Adrenal gland (tissue), 12 donors: ENCODE data around the gene PDXP. TPM values are rescaled to one million over a fixed set of nuclear protein-coding genes. Genes with fewer than 3 reads are reported as not detected.
"Not testable (repeated sequence)": the region's sequence is repeated elsewhere in the genome, so short reads cannot be mapped to it uniquely, and the experiment has no call there.

Source experiments
- DNase-seq, 7 donors: peaks; one replicate each; pipeline ENCODE4 v3.0.0-alpha.2; 2019 to 2020
- H3K27ac ChIP-seq, 5 donors: fragments of 200-600 bp; sonication (generic) in 4 of 5; 1 replicate in 3 of 5; 2 replicates in 2 of 5; pipeline versions ENCODE4 v1.5.1 to v1.8.0; 2016 to 2020; ENCODE audit warnings: mild to moderate bottlenecking in 1 of 5
- H3K27me3 ChIP-seq: fragments of 200-600 bp; 2 replicates; pipeline ENCODE4 v1.8.0; 2021
- H3K36me3 ChIP-seq, 2 donors: fragments of 200-600 bp; replicated peaks in 1 of 2; 1 replicate in 1 of 2; 2 replicates in 1 of 2; pipeline versions ENCODE4 v1.5.1 to v1.8.0; 2018 to 2022
- H3K4me1 ChIP-seq, 2 donors: fragments of 200-600 bp; replicated peaks in 1 of 2; 1 replicate in 1 of 2; 2 replicates in 1 of 2; pipeline versions ENCODE4 v1.5.1 to v1.8.0; 2018 to 2021
- H3K4me3 ChIP-seq, 4 donors: fragments of 200-600 bp; sonication (generic) in 3 of 4; one replicate each; pipeline ENCODE4 v1.5.1; 2016 to 2018
- H3K9me3 ChIP-seq, 3 donors: fragments of 200-600 bp; sonication (generic) in 1 of 3; replicated peaks in 1 of 3; 1 replicate in 2 of 3; 2 replicates in 1 of 3; pipeline versions ENCODE4 v1.5.1 to v1.8.0; 2016 to 2021
- POLR2A ChIP-seq, 2 donors: fragments of 450-650 bp; IDR thresholded peaks; one replicate each; pipeline ENCODE4 v1.6.1; 2017; ENCODE audit warnings: antibody characterized with exemption in 2 of 2, mild to moderate bottlenecking in 2 of 2, moderate library complexity in 1 of 2
- WGBS, 4 donors: extraction: QIAGEN DNeasy Blood & Tissue Kit in 2 of 4; methylation state at CpG; one replicate each; pipeline versions ENCODE4 v1.1.5 to v1.1.7; 2013 to 2017; 5-methylcytosine and 5-hydroxymethylcytosine counted together
- intact Hi-C, 2 donors: fragments of 100-400 bp; cut with DNase I; formaldehyde crosslinking; loops; one replicate each; pipeline versions ENCODE4 v1.14.1 to v1.15.0; 2022 to 2023
- polyA plus RNA-seq, 3 donors: library from polyadenylated mRNA; stranded (reverse); fragments of 200-250 nt in 2 of 3; fragments of 350-450 nt in 1 of 3; fragmentation: Illumina TruSeq in 1 of 3; extraction: RNeasy Lipid Tissue Mini Kit (QIAGEN cat#74804) in 1 of 3; gene quantifications; one replicate each; pipeline ENCODE4 v1.2.3, GENCODE V29; 2013 to 2014
- total RNA-seq, 9 donors: library from RNA; depleted of rRNA in 4 of 9; stranded (reverse); fragments of >200 nt in 4 of 9; fragments of 120-200 nt in 1 of 9; fragmentation: NEBNext Ultra II Directional in 1 of 9; extraction: Animal tissue kit (Norgen Biotek cat#: 25700) in 1 of 9; gene quantifications; one replicate each; pipeline versions ENCODE4 v1.1.0 to v1.2.4, GENCODE V29; 2013 to 2023
- TF ChIP-seq, protein P1 (sequence below), 6 experiments: fragments of 450-650 bp in 4 of 6; fragments of 200-600 bp in 2 of 6; sonication (generic) in 1 of 6; IDR thresholded peaks; 1 replicate in 5 of 6; 2 replicates in 1 of 6; pipeline versions ENCODE4 v1.5.1 to v1.8.0; 2016 to 2021; ENCODE audit warnings: antibody characterized with exemption in 6 of 6, mild to moderate bottlenecking in 2 of 6, moderate library complexity in 1 of 6
- donor health status: healthy with polysubstance abuse.
- donor health status: Bipolar disorder and iron deficiency.
- donor health status: DM: yes; HTN: yes; CAD: no.
- donor health status: DM: no; HTN: no; CAD: no.
- donor health status: DM: no; HTN: no; CAD: no.
- donor health status: DM: yes; HTN: yes; CAD: no.

The PDXP gene
- total and polyA plus RNA-seq, 12 donors = 10.0 to 49.7 (median 20.2) TPM

DNA sequence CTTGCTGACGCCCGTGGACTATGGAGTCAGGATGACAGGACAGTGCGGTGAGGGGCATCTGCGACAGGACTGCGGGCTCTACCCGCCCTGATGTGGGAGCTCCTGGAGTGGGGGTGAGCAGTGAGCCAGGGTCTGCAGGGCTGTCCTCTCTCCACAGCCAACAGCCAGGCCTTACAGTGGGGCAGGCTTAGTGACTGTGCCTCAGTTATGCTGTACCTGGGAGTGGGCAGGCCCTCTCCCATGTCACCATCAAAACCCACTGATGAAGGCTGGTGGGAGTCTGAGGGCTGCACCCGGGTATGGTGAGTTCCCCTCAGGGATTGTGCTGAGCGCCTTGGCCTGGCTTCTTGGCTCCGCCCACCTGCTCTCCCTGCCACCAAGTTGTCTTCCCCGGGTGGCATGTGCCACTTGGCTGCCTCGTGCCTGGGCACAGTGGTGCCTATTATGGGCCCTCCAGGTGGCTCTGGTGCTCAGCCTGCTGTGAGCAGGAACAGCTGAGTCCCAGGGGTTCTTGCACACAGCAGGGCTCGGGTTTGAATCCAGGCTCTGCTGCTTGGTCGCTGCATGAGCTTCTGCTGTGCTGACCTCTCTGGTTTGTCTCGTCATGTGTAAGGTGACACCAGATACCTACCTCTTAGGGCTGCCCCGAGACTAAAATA, 34.2 kb downstream of the PDXP start:
- Histone ChIP-seq H3K4me3 (no peak overlapping the region), H3K27ac (no peak overlapping the region), H3K36me3 (peaks cover 0 to 65% of the 10 kb centered on the region in 2 donors), H3K9me3 (no peaks in the 10 kb centered on the region), H3K4me1 (peaks cover 0 to 24% of the 10 kb centered on the region in 2 donors), H3K27me3 (no peaks in the 10 kb centered on the region)
- 90 to 100% (median 94%) methylated on average over 2 to 15 of the region's 15 CpGs for WGBS, 4 donors
- intact Hi-C loops = no loop called here
- no peak for DNase-seq
- TF ChIP-seq, protein P1, sequence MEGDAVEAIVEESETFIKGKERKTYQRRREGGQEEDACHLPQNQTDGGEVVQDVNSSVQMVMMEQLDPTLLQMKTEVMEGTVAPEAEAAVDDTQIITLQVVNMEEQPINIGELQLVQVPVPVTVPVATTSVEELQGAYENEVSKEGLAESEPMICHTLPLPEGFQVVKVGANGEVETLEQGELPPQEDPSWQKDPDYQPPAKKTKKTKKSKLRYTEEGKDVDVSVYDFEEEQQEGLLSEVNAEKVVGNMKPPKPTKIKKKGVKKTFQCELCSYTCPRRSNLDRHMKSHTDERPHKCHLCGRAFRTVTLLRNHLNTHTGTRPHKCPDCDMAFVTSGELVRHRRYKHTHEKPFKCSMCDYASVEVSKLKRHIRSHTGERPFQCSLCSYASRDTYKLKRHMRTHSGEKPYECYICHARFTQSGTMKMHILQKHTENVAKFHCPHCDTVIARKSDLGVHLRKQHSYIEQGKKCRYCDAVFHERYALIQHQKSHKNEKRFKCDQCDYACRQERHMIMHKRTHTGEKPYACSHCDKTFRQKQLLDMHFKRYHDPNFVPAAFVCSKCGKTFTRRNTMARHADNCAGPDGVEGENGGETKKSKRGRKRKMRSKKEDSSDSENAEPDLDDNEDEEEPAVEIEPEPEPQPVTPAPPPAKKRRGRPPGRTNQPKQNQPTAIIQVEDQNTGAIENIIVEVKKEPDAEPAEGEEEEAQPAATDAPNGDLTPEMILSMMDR (IDR thresholded peaks at IDR 0.05) = no peak
- TF ChIP-seq POLR2A (IDR thresholded peaks at IDR 0.05) = no peak

DNA sequence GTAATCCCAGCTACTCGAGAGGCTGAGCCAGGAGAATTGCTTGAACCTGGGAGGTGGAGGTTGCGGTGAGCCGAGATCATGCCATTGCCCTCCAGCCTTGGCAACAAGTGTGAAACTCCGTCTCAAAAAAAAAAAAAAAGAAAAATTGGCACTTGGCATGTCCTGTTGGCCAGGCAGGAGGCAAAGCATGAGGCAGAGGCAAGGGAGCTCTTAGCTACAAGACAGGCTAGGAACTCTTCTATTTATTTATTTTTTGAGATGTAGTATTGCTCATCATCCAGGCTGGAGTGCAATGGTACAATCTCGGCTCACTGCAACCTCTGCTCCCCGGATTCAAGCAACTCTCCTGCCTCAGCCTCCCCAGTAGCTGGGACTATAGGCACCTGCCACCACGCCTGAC, 35.6 kb downstream of the PDXP start:
- H3K9me3 ChIP-seq, H3K27me3 ChIP-seq, intact Hi-C loops, H3K27ac ChIP-seq, H3K4me3 ChIP-seq, DNase-seq: not testable (repeated sequence)
- peaks cover 0 to 52% of the 10 kb centered on the region in 2 donors for H3K36me3 ChIP-seq
- peaks cover 0 to 20% of the 10 kb centered on the region in 2 donors for H3K4me1 ChIP-seq
- WGBS, 4 donors = 82 to 92% (median 85%) methylated on average over 7 of the region's 7 CpGs

DNA sequence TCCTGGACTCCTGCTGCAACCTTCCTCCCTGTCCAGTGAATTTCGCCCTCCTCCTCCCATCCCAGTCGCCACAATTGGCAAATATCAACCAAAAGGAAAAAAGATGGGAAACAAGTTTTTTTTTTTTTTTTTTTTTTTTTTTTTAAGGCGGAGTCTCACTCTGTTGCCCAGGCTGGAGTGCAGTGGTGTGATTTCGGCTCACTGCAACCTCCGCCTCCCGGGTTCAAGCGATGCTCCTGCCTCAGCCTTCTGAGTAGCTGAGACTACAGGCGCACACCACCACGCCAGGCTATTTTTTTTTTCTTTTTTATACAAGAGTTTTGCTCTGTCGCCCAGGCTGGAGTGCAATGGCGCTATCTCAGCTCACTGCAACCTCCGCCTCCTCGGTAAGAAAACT, 37.7 kb downstream of the PDXP start:
- H3K27me3 ChIP-seq, DNase-seq, H3K4me3 ChIP-seq, H3K9me3 ChIP-seq: not testable (repeated sequence)
- intact Hi-C loops = loop anchor here in 1 of 2 donors (5.0 kb wide), 1 partner anchor 41 kb away; no protein-coding TSS in a partner anchor
- 21 to 31% (median 23%) methylated on average over 13 of the region's 13 CpGs for WGBS, 4 donors
- Histone ChIP-seq H3K27ac (peak overlapping the region in 3 of 5 donors; percentile 12 to 70 (median 47)), H3K36me3 (peaks cover 0 to 35% of the 10 kb centered on the region in 2 donors), H3K4me1 (peaks cover 0 to 17% of the 10 kb centered on the region in 2 donors)

DNA sequence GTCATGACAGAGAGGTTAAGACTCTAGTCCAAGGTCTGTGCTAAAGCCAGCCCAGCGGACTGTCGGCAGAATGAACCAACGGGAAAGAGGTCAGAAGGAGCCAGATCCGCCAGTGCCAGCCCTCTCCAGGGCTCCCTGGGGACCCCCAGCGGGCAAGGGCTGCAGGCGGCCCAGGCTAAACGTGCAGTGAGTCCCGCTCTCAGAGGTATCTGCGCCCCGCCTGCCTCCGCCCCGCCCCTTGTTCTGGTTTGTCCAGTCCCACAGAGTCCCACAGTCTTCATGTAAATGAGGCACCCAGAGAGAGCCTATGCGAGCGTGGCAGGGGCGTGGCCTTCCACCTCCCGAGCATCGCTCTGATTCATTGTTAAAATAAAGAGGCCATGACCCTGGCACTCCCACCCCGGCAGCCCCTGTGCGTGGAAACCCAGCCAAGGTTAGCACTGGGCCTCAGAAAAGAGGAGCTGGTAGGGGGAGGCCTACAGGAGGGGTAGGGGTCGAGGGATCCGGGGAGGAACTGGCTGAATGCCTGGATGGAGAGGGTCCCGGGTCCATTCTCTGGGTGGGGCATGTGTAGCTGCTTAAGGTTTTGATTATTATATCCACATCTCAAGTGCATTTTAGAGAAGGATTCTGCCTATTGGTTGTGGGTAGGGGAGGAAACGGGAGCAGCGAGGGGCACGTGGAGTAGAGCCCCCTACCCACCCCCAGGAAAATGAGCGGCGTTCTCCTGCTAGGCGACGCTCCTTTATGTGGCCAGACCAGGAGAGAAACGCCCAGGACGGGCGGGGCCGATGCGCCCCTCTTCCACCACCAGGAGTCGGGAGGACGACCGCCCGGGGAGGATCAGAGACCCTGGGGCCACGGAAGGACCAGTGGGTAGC, 38.4 kb downstream of the PDXP start, which contains the start of gene TRIOBP:
TRIOBP (plus strand) TSS at position 392 of the 881 bp plus-strand sequence. CDS start 4,318 bp downstream, outside the sequence.
- WGBS, 4 donors = 7 to 16% (median 13%) methylated on average over 12 to 39 of the region's 39 CpGs
- H3K4me3 ChIP-seq = no peak within 1 kb of the TSS
- no peaks in the 10 kb centered on the region for H3K27me3 ChIP-seq
- DNase-seq = peak; percentile 93 to 99 (median 98)
- peaks cover 0 to 17% of the 10 kb centered on the region in 2 donors for H3K4me1 ChIP-seq
- intact Hi-C loops = loop anchor here in 1 of 2 donors (5.0 kb wide), 1 partner anchor 40 kb away; no protein-coding TSS in a partner anchor
- peaks cover 0 to 28% of the 10 kb centered on the region in 2 donors for H3K36me3 ChIP-seq
- H3K27ac ChIP-seq = peak within 1 kb of the TSS in 4 of 5 donors; percentile 4 to 70 (median 30)
- TF ChIP-seq, protein P1 (IDR thresholded peaks at IDR 0.05) = peak; percentile 21 to 59 (median 54)
- peak in 1 of 2 donors; percentile 75 for TF ChIP-seq POLR2A (IDR thresholded peaks at IDR 0.05)
- no peaks in the 10 kb centered on the region for H3K9me3 ChIP-seq

DNA sequence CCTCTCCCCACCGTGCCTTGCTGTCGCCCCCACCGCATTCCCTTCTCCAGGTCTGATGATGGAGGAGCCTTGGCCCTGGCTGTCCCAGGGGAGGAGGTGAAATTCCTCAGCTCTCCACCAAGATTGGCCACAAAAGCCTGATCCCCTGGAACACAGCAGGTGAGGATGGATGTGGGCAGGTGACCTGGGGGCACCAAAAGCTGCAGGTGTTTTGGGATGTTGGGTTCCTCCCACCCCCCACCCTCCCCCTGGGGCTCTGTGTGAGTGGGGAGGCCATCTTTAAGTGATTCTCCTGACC, 39.0 kb downstream of the PDXP start:
- Histone ChIP-seq H3K4me3 (no peak overlapping the region), H3K27ac (peak overlapping the region in 2 of 5 donors; percentile 4 to 32), H3K4me1 (peaks cover 0 to 17% of the 10 kb centered on the region in 2 donors), H3K27me3 (no peaks in the 10 kb centered on the region), H3K36me3 (peaks cover 0 to 22% of the 10 kb centered on the region in 2 donors), H3K9me3 (no peaks in the 10 kb centered on the region)
- DNase-seq = no peak
- 51 to 54% methylated on average over 3 of the region's 3 CpGs; no CpG with 5 or more reads in 2 of the 4 donors for WGBS, 4 donors
- intact Hi-C loops = loop anchor here in 1 of 2 donors (5.0 kb wide), 1 partner anchor 40 kb away; no protein-coding TSS in a partner anchor
- TF ChIP-seq, protein P1 (IDR thresholded peaks at IDR 0.05) = no peak
- no peak for TF ChIP-seq POLR2A (IDR thresholded peaks at IDR 0.05)
